NCI-H748 treated with DMSO at 0.1 percent for 48 hours (cell line): Measurements from ENCODE around the gene SMTNL2.
A peak's percentile ranks its signal among the peaks of the same experiment; 100 is the strongest.
"Not testable (repeated sequence)": the region's sequence is repeated elsewhere in the genome, so short reads cannot be mapped to it uniquely, and the experiment has no call there.

Source experiments
- DNase-seq: peaks from one replicate; lab custom pipeline; 2025; lab: John Stamatoyannopoulos, UW

SMTNL2 gene

GRCh38 chr17:4560421-4560820 is 23.9 kb upstream of the SMTNL2 start, which contains the start of gene GGT6:
GGT6 (minus strand) TSS chr17:4560577; CDS start chr17:4560521, 56 bp downstream.
- no peak for DNase-seq

- DNase-seq, result no peak
Observed at GRCh38 chr17:4560837-4561256, 23.5 kb upstream of the SMTNL2 start.

DNA sequence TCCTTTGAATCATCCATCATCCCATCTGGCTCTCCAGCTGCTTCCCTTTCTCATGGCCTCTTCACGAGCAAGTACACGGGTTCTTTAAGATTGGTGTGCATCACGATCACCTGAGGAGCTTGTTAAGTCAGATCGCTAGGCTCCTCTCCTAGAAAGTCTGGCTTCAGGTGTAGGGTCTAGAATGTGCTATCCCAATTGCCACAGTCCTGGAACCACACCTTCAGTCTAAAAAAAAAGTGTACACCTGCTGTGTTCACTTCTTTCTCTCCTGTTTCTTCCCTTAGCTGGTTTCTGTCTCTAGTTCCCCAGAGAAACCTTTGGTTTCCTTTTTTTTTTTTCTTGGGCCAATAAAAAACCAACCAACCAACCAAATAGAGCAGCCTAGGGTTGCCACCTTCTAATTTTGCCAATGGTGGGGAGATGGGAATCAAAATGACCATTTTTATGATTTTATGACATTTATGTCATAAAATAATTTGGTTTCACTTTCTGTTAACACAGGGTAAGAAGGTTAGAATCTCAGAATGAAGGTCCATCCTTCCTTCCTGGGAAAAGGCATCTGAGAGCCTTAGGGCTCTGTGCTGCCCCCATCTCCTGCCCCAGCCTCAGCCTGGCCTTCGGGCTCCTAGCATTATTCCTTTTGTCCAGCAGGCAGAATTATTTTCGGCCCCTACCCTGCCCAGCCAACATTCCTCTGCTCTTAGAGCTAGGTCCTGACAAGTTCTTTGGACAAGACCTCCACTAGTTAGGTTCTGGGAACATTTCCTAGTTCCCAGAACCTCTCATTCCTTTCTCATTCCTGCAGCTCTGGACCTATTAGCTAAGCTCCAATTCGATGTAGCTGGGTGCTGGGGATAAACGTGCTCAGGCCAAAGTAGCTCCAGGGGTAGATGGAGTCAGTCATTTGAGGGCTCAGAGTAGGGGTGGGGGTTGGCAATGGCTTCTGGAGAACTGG is 22.0 kb upstream of the SMTNL2 start:
- DNase-seq, result no peak

DNA sequence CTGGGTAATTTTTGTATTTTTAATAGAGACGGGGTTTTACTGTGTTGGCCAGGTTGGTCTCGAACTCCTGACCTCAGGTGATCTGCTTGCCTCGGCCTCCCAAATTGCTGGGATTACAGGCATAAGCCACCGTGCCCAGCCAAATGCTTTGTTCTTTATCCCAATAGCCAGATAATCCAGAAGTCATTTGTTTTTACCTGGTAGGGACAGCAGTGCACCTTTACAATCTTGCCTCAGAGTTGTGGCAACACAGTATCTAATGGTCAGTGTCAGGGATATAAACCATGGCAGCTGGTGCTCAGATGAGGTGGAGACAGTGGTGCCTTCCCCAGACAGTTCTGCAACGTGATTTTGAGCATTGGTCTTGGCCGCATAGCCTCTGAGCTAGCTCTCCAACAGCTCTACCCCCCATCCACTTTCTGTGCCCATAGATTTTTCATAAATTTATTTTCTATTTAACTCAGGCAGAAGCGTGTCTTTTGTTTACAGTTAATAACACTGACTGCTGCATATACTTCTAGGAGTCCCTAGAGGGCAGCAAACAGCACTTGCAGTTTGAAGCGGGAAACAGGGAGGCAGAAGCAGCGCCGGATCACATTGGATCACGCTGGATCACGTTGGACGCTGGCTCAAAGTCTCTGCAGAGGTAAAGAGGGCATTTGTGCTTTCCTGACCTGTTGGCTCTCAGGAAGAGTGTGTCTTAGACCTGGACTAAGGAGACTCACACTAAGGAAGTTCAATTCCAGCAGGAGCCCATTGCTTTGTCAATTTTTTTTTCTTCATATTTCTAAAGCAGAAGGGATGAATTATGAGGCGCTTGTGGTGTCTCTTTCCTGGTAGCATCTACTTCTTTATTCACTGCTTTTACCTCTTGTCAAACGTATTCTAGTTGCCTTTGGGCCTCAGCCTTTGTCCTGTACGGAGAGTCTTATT is 18.9 kb upstream of the SMTNL2 start:
- DNase-seq, result peak; percentile 86

DNA sequence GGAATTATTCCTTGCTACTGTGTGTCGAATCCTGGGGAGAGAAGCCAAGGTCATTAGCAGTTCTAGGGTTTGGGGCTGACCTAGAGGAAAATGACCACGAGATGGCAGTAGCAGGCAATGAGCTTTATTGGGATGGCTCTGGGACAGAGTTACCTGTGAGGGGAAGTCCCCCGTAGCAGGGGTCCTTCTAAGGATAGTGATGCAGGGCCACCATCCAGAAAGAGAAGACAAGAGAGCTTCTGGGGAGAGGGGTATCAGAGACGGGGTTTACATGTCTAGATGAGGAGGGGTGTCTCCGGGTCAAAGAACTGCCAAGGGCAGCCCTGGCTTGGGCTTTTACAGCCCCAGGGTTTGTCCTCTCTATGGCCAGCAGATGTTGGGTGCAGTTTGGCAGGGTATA is 17.5 kb upstream of the SMTNL2 start:
- peak; percentile 85 for DNase-seq

- DNase-seq, result no peak
Observed at GRCh38 chr17:4569591-4569990, 14.7 kb upstream of the SMTNL2 start.

- DNase-seq, result no peak
Observed at GRCh38 chr17:4572131-4572530, 12.2 kb upstream of the SMTNL2 start.

GRCh38 chr17:4573115-4573514 is 11.2 kb upstream of the SMTNL2 start:
- DNase-seq, result no peak

- no peak for DNase-seq
Observed at GRCh38 chr17:4573669-4574068, 10.7 kb upstream of the SMTNL2 start.

GRCh38 chr17:4574448-4575045 is 9.8 kb upstream of the SMTNL2 start:
- no peak for DNase-seq

GRCh38 chr17:4576161-4576558 is 8.2 kb upstream of the SMTNL2 start:
- DNase-seq, result no peak

DNA sequence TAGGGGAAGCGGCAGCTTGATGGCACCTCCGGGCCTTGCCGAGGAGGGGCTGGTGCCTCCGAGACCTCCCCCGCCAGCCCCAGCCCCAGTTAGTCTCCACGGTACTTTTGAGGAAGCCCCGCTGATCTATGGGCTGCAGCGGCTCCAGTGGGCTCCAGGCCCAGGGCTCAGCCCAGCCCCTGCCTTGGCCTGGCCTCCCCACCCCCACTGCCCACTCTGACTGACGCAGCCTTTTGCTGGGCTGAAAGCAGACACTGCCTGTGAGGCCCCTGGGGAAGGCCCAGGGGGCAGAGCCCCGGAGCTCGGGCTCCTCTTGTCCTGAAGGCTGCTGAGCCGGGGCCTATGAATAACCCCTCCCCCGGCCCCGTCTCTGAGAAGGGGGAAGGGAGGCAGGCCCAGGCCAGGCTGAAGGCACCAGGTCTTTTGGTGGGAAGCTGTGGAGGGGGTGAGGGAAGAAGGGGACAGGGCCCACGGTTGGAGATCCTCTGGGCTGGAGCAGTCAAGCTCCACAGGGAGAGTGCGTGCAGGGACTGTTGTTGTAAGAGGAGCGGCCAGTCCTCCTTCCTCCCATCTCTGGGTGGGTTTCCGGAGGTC is 7.5 kb upstream of the SMTNL2 start:
- DNase-seq, result no peak

DNA sequence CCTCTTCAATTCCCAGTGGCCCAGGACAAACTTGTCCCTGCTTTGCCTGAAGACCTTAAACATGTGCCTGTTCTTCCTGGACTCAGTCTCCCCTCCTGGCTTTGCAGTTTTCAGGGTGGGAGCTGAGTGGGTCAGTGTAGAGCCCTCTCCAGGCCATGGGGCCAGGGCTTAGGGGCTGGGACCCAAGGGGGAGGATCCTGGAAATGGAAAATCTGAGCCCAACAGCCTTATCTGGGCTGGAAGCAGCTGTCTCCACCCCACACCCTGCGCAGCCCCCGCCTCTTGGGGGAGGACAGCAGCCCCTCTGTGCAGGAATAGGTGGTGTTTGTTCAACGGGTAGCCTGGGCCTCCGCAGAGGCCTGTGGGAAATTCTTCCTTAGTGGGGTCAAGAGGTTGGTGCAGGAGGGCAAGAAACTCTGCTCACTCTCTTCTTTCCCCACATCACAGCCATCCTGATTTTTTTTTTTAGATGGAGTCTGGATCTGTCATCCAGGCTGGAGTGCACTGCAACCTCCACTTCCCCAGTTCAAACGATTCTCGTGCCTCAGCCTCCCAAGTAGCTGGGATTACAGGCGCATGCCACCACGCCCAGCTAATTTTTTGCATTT is 6.8 kb upstream of the SMTNL2 start:
- DNase-seq, result no peak

DNA sequence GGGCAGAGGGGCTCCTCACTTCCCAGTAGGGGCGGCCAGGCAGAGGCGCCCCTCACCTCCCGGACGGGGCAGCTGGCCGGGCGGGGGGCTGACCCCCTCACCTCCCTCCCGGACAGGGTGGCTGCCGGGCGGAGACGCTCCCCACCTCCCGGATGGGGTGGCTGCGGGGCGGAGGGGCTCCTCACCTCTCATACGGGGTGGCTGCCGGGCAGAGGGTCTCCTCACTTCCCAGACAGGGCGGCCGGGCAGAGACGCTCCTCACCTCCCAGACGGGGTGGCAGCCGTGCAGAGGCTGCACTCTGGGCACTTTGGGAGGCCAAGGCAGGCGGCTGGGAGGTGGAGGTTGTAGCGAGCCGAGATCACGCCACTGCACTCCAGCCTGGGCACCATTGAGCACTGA is 6.0 kb upstream of the SMTNL2 start:
- DNase-seq, result not testable (repeated sequence)

DNA sequence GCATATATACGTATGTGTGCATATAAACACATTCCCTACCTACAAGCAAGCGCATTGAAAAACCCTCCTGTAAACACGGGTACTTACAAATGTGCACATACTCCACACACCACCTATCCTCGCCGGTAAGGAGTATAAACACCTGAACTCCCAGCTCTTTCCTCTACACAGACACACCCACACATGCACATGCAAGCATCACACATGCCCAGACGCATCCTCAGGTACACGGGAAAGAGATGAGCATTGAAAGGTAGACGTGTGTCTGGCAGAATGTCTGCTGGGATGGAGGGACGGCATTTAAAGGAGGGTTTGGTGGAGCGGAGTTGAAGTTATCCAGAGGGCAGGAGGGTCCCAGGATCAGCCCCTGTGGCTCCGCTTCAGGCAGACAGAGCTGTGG is 4.7 kb upstream of the SMTNL2 start:
- no peak for DNase-seq

GRCh38 chr17:4580291-4580690 is 4.0 kb upstream of the SMTNL2 start:
- DNase-seq, result no peak

DNA sequence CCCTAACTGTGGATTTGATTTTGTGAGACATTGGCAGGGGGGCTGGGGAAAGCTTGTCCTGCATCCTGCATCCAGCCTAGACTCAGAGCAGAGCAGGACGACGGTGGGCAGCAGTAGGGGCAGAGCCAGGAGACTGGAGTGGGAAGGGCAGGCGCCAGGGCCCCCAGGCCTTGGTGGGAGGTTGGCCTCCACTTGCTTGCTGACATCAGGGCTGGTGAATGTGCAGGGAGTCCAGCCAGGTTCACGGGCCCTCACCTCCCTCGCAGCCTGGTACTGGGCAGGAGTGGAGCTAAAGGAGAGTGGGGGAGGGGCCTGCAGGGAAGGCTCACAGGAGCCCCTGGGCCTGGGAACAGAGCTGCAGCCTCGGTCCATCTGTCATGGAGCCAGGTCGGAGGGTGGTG is 2.2 kb upstream of the SMTNL2 start:
- DNase-seq, result no peak

DNA sequence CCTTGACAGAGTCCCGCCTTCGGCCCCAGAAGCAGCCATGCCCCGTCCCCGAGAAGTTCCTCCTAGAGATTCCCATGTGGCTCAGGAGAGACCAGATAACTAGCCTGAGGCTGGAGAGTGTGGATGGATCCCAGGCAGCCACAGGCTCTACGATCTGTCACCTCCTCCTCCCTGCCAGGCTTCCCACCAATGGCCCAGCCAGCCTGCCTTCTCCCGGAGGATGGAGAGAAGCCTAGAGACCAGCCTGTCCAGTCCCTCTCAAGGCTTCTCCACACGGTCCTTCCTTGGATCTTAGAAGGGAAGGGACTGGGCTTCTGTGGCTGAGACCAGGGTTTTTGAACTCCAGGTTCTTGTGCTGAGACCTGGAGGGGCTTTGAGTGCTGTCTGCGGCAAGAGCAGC is 1.6 kb upstream of the SMTNL2 start:
- DNase-seq, result no peak

- DNase-seq, result no peak
Observed at GRCh38 chr17:4583206-4583605, 1.1 kb upstream of the SMTNL2 start.

DNA sequence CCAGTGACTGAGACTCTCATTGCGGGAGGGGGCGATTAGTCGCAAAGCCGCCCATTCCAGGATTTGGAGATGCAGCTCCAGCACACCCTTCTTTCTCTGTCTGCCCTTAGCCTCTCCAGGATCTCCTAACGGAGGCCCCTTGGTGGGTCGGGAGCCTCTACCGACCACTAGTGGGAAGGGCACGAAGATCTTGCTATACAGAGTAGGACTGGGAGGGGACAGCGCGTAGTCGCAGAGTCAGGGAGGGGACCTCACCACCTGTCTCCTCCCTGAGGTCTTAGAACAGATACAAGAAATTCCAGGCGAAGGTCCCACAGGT is 588 bp upstream of the SMTNL2 start:
- DNase-seq, result peak; percentile 19

DNA sequence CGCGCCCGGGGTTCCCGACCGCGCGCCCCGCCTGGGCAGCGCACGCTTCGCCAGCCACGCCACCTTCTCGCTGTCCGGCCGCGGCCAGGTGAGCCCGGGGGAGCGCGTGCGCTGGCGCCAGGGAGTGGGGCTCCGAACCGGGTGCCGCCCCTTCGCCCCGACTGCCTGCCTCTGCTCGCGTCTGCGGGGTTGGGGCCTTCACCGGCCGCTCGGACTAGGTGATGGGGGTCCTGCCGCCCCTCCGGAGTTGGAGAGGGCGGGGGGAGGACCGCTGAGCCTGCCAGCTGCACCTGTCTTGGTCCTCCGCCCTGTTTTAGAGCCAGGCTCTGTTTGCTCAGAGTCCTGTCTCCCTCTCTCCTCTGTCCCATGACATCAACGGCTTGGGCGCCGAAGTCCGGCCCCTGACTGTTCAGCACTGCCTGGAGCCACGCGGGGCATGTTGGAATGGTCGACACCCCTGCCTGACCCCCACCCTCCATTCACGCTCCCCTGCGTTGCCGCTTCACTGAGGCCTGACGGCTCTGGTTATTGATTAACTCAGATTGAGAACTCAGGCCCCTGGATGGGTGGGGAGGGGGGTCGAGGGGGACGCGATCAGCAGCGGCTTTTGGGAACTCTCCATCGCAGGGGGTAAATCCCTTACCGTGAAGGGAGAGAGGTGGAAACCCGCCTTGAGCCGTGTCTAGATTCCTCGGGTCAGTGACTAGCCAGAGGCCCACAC is 748 bp downstream of the SMTNL2 start:
- DNase-seq, result no peak
